ENCODE data around the gene FOXO3. TPM values are rescaled to one million over a fixed set of nuclear protein-coding genes. Genes with fewer than 3 reads are reported as not detected.
"Not testable (repeated sequence)": the region's sequence is repeated elsewhere in the genome, so short reads cannot be mapped to it uniquely, and the experiment has no call there.

FOXO3 gene
- total RNA-seq, 6 experiments from 2014 or later, result 21.1 to 28.9 (median 24.2) TPM

DNA sequence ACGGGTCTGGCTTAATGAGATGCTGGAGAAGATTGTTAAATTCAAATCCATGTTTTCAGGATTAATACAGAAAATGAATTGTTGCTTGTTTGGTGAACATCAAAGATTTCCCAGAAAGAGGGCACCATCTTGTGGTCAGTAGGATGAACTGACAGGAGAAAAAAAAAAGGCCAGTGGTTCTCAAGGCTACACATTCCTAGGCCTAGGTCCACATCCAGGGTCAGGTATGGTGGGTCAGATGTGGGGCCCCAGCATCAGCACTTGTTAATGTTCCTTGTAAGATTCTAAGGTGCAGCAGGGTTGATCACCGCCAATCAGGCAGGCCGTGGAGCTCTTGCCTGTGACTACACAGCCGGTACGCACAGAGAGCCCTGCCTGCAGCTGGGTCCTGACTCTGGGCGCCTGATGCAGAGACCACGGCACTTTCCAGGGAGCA is 34.0 kb upstream of the FOXO3 start:
- H3K27me3 Mint-ChIP-seq (ENCODE audit: insufficient read depth), result peaks cover 2% of the 10 kb centered on the region
- TF ChIP-seq CTCF (IDR thresholded peaks at IDR 0.05), result peak; percentile 92
- H3K4me1 Mint-ChIP-seq (ENCODE audit: low read depth), result peaks cover 10% of the 10 kb centered on the region
- no peaks in the 10 kb centered on the region for H3K9me3 Mint-ChIP-seq
- H3K27ac Mint-ChIP-seq, result no peak overlapping the region
- no peaks in the 10 kb centered on the region for H3K36me3 Mint-ChIP-seq (ENCODE audit: low read depth)
- DNase-seq, result peak; percentile 26
- H3K4me3 Mint-ChIP-seq, result no peak overlapping the region

- peaks cover 2% of the 10 kb centered on the region for H3K27me3 Mint-ChIP-seq (ENCODE audit: insufficient read depth)
- no peak overlapping the region for H3K27ac Mint-ChIP-seq
- H3K36me3 Mint-ChIP-seq (ENCODE audit: low read depth), result no peaks in the 10 kb centered on the region
- no peak for TF ChIP-seq CTCF (IDR thresholded peaks at IDR 0.05)
- no peak overlapping the region for H3K4me3 Mint-ChIP-seq
- no peak for DNase-seq
- H3K9me3 Mint-ChIP-seq, result no peaks in the 10 kb centered on the region
- peaks cover 18% of the 10 kb centered on the region for H3K4me1 Mint-ChIP-seq (ENCODE audit: low read depth)
Measured at GRCh38 chr6:108528878-108529277, 31.8 kb upstream of the FOXO3 start.

DNA sequence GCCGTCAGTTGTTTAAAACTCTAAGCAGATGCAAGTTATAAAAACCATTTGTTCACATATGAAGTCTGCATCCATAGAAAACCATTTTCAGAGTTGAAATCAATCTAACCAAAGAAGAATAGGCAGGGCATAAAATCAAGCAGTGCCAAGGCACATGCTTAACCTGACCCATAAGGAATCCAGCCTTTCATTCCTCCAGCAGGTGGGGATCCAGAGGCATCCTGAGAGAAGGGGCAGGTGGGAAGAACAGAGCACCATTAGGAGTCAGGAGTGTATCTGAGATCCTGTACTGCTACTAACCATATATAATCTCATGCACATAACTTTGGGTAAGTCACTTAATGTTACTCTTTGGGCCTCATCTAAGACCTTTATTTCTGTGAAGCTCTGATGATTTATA is 29.4 kb upstream of the FOXO3 start:
- Mint-ChIP-seq H3K4me1 (ENCODE audit: low read depth) (peaks cover 12% of the 10 kb centered on the region), H3K27me3 (ENCODE audit: insufficient read depth) (peaks cover 4% of the 10 kb centered on the region), H3K27ac (no peak overlapping the region), H3K4me3 (no peak overlapping the region), H3K36me3 (ENCODE audit: low read depth) (no peaks in the 10 kb centered on the region), H3K9me3 (no peaks in the 10 kb centered on the region)
- TF ChIP-seq CTCF (IDR thresholded peaks at IDR 0.05), result 0 out of 2 replicates have a peak, but pooled peaks have one; percentile 8
- DNase-seq, result no peak

GRCh38 chr6:108535114-108535742 is 25.5 kb upstream of the FOXO3 start:
- no peaks in the 10 kb centered on the region for H3K36me3 Mint-ChIP-seq (ENCODE audit: low read depth)
- TF ChIP-seq CTCF (IDR thresholded peaks at IDR 0.05), result no peak

DNA sequence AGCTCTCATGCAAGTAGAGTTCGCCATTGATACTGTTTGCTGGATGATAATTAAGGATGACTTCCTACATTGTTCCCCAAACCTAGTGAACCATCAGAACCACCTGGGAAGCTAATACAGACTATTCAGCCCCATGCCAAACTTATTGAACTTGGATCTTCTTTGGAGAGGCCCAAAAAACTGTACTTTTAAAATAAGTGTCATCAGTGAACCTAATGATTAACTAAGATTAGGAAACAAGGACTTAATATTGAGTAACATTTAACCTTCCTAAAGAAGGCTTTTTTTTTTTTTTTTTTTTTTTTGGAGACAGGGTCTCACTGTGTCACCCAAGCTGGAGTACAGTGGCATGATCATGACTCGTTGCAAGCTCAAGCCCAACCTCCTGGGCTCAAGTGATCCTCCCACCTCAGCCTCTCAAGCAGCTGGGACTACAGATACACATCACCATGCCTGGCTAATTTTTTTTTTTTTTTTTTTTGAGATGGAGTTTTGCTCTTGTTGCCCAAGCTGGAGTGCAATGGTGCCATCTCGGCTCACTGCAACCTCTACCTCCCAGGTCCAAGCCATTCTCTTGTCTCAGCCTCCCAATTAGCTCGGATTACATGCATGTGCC is 24.7 kb upstream of the FOXO3 start:
- H3K4me1 Mint-ChIP-seq (ENCODE audit: low read depth), result peaks cover 12% of the 10 kb centered on the region
- not testable (repeated sequence) for H3K9me3 Mint-ChIP-seq; H3K27me3 Mint-ChIP-seq (ENCODE audit: insufficient read depth); DNase-seq; H3K36me3 Mint-ChIP-seq (ENCODE audit: low read depth); H3K27ac Mint-ChIP-seq; H3K4me3 Mint-ChIP-seq

More at GRCh38 chr6:108535114-108535742, 25.5 kb upstream of the FOXO3 start:
- no peak overlapping the region for H3K4me3 Mint-ChIP-seq
- H3K9me3 Mint-ChIP-seq, result no peaks in the 10 kb centered on the region
- H3K27ac Mint-ChIP-seq, result no peak overlapping the region
- H3K4me1 Mint-ChIP-seq (ENCODE audit: low read depth), result peaks cover 12% of the 10 kb centered on the region
- DNase-seq, result no peak
- H3K27me3 Mint-ChIP-seq (ENCODE audit: insufficient read depth), result peaks cover 7% of the 10 kb centered on the region
